ENCODE results near the gene NARS2. TPM values are rescaled to one million over a fixed set of nuclear protein-coding genes. Genes with fewer than 3 reads are reported as not detected.

NARS2 gene
- total and polyA plus RNA-seq, 10 of the 15 experiments (the other 5 are each of a cell fraction or from before 2014, with no cell fraction given), result 22.2 to 45.3 (median 36.3) TPM

DNA sequence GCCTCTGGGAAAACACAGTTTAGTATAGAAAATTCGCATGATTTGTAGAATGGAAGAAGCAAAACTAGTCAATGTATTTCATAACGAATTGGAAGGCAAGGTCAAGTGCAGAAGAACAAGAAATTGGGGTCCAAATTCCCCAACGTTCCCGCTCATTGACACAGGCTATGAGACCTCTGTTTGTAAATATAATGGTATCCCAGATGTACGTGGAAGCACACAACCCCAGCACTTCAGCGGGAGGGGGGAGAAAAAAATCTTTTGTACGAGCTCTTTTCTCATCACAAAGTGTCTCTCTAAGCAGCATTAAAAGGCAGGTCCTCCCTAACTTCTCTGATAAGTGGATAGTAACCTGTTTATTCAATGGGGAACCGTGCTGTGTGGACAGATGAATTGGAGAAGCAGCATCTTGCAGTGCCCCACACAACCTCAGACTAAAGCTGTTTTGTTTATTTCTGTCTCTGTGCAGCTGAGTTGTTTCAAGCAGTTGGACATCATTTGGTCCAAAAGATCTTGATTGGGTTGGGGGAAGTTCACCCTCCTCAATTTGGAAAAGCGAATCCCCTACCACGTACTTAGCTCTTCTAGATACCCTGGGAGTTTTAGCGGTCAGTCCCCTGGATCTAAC, 156.0 kb downstream of the NARS2 start:
- Histone ChIP-seq H4K20me1 (ENCODE audit: control insufficient read depth, insufficient read depth) (no peaks in the 10 kb centered on the region), H3K9ac (ENCODE audit: control insufficient read depth, insufficient read depth, low read length) (peak overlapping the region; percentile 74), H3K4me3 (peak overlapping the region; percentile 66), H3K27ac (ENCODE audit: control insufficient read depth, insufficient read depth) (no peak overlapping the region; the same call in 1 of the 2 replicates), H3K36me3 (ENCODE audit: control insufficient read depth in 2 of 2, insufficient read depth in 2 of 2, low read length in 1 of 2) (no peaks in the 10 kb centered on the region), H2AFZ (ENCODE audit: control insufficient read depth, low read depth, low read length) (peak overlapping the region; percentile 79), H3K9me3 (replicated peaks; ENCODE audit: control insufficient read depth, insufficient read depth, low read length) (no peaks in the 10 kb centered on the region), H3K79me2 (ENCODE audit: control insufficient read depth, insufficient read depth, low read length) (no peaks in the 10 kb centered on the region), H3K27me3 (replicated peaks in 1 of 2; ENCODE audit: control insufficient read depth in 2 of 2, insufficient read depth in 2 of 2, low read length in 1 of 2) (no peaks in the 10 kb centered on the region), H3K4me2 (ENCODE audit: control insufficient read depth, insufficient read depth) (peak overlapping the region; percentile 99), H3K4me1 (ENCODE audit: control insufficient read depth, insufficient read depth, low read length) (peaks cover 22% of the 10 kb centered on the region)
- ChIA-PET POLR2A (interaction anchor here (0.6 to 1.7 kb wide), 4 partner anchors 9 to 155 kb away, joined by 3 to 12 read pairs (median 4); no protein-coding TSS in a partner anchor), RAD21 (ENCODE audit: unreplicated experiment) (interaction anchor here (0.8 to 5.7 kb wide), 7 partner anchors 11 to 191 kb away, joined by 3 to 137 read pairs (median 7); no protein-coding TSS in a partner anchor), CTCF (interaction anchor here (0.8 to 11.9 kb wide), 16 partner anchors 11 to 200 kb away, joined by 3 to 280 read pairs (median 5); partner anchors contain the start of gene NARS2), SMC1A (ENCODE audit: uncharacterized antibody, unreplicated experiment) (interaction anchor here (0.6 to 7.1 kb wide), 17 partner anchors 11 to 191 kb away, joined by 3 to 108 read pairs (median 3); partner anchors contain the start of gene NARS2)
- intact Hi-C loops (cut with micrococcal nuclease; ENCODE audit: unreplicated experiment), result loop anchor here (5.0 kb wide), 1 partner anchor 106 kb away; no protein-coding TSS in a partner anchor
- FAIRE-seq (no peak), ATAC-seq (no peak), DNase-seq (ENCODE audit: low read depth, low spot score) (no peak)
- WGBS (ENCODE audit: insufficient coverage, insufficient replicate concordance, low lambda C conversion rate, missing lambda C conversion rate), result 55% methylated on average over 11 of the region's 11 CpGs
- no TSS peak for BruUV-seq (replicated peaks)
- in situ Hi-C loops (cut with MboI), result loop anchor here (5.0 kb wide), 1 partner anchor 144 kb away; no protein-coding TSS in a partner anchor
- no peak for TF ChIP-seq RAD21 (IDR thresholded peaks at IDR 0.05; ENCODE audit: insufficient read depth, low read depth, low read length)
- TF ChIP-seq ZNF622 (IDR thresholded peaks at IDR 0.05), result no peak
- TF ChIP-seq GABPA (IDR thresholded peaks at IDR 0.05; ENCODE audit: low read depth), result no peak
- no peak for TF ChIP-seq GATAD2B (conservative IDR thresholded peaks at IDR 0.05; ENCODE audit: low read depth)
- no peak for TF ChIP-seq IKZF1 (conservative IDR thresholded peaks at IDR 0.05)
- no peak for TF ChIP-seq RUNX3 (IDR thresholded peaks at IDR 0.05; ENCODE audit: low read length)
- no peak for TF ChIP-seq BACH1 (IDR thresholded peaks at IDR 0.05; ENCODE audit: borderline replicate concordance)
- TF ChIP-seq SRF (IDR thresholded peaks at IDR 0.05; ENCODE audit: low read depth in 2 of 2, low read length in 2 of 2), result no peak
- no peak for TF ChIP-seq YBX1 (IDR thresholded peaks at IDR 0.05)
- TF ChIP-seq EP300 (IDR thresholded peaks at IDR 0.05; ENCODE audit: borderline replicate concordance in 1 of 2, control insufficient read depth in 1 of 2, low read depth in 2 of 2, low read length in 2 of 2), result no peak
- no peak for TF ChIP-seq JUNB (IDR thresholded peaks at IDR 0.05)
- TF ChIP-seq MTA2 (IDR thresholded peaks at IDR 0.05; ENCODE audit: low read depth), result no peak
- TF ChIP-seq, protein P1, sequence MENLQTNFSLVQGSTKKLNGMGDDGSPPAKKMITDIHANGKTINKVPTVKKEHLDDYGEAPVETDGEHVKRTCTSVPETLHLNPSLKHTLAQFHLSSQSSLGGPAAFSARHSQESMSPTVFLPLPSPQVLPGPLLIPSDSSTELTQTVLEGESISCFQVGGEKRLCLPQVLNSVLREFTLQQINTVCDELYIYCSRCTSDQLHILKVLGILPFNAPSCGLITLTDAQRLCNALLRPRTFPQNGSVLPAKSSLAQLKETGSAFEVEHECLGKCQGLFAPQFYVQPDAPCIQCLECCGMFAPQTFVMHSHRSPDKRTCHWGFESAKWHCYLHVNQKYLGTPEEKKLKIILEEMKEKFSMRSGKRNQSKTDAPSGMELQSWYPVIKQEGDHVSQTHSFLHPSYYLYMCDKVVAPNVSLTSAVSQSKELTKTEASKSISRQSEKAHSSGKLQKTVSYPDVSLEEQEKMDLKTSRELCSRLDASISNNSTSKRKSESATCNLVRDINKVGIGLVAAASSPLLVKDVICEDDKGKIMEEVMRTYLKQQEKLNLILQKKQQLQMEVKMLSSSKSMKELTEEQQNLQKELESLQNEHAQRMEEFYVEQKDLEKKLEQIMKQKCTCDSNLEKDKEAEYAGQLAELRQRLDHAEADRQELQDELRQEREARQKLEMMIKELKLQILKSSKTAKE (IDR thresholded peaks at IDR 0.05; ENCODE audit: low read depth, poor library complexity, severe bottlenecking), result no peak
- TF ChIP-seq, protein P2, sequence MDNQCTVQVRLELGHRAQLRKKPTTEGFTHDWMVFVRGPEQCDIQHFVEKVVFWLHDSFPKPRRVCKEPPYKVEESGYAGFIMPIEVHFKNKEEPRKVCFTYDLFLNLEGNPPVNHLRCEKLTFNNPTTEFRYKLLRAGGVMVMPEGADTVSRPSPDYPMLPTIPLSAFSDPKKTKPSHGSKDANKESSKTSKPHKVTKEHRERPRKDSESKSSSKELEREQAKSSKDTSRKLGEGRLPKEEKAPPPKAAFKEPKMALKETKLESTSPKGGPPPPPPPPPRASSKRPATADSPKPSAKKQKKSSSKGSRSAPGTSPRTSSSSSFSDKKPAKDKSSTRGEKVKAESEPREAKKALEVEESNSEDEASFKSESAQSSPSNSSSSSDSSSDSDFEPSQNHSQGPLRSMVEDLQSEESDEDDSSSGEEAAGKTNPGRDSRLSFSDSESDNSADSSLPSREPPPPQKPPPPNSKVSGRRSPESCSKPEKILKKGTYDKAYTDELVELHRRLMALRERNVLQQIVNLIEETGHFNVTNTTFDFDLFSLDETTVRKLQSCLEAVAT (IDR thresholded peaks at IDR 0.05), result no peak
- no peak for TF ChIP-seq SMC3 (IDR thresholded peaks at IDR 0.05; ENCODE audit: borderline replicate concordance, low read length)
- TF ChIP-seq, protein P3, sequence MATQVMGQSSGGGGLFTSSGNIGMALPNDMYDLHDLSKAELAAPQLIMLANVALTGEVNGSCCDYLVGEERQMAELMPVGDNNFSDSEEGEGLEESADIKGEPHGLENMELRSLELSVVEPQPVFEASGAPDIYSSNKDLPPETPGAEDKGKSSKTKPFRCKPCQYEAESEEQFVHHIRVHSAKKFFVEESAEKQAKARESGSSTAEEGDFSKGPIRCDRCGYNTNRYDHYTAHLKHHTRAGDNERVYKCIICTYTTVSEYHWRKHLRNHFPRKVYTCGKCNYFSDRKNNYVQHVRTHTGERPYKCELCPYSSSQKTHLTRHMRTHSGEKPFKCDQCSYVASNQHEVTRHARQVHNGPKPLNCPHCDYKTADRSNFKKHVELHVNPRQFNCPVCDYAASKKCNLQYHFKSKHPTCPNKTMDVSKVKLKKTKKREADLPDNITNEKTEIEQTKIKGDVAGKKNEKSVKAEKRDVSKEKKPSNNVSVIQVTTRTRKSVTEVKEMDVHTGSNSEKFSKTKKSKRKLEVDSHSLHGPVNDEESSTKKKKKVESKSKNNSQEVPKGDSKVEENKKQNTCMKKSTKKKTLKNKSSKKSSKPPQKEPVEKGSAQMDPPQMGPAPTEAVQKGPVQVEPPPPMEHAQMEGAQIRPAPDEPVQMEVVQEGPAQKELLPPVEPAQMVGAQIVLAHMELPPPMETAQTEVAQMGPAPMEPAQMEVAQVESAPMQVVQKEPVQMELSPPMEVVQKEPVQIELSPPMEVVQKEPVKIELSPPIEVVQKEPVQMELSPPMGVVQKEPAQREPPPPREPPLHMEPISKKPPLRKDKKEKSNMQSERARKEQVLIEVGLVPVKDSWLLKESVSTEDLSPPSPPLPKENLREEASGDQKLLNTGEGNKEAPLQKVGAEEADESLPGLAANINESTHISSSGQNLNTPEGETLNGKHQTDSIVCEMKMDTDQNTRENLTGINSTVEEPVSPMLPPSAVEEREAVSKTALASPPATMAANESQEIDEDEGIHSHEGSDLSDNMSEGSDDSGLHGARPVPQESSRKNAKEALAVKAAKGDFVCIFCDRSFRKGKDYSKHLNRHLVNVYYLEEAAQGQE (IDR thresholded peaks at IDR 0.05; ENCODE audit: low read depth, low read length), result no peak
